Fibroblast of lung (primary cell): ENCODE measurements around the gene TPSD1.

Experiments used
- CTCF ChIP-seq, 2 donors: IDR thresholded peaks in 1 of 2; conservative IDR thresholded peaks in 1 of 2; 1 replicate in 1 of 2; 2 replicates in 1 of 2; pipeline ENCODE4 v1.5.1; 2011 to 2012; ENCODE audit warnings: low read length in 2 of 2, control low read depth in 1 of 2, inconsistent platforms in 1 of 2, low read depth in 1 of 2, mild to moderate bottlenecking in 1 of 2
- EZH2 ChIP-seq: IDR thresholded peaks from 2 replicates; pipeline ENCODE4 v1.5.1; 2012; ENCODE audit warnings: low read length, control low read depth, mild to moderate bottlenecking; ENCODE audit errors: missing control alignments

- TF ChIP-seq EZH2 (no peak), CTCF (conservative IDR thresholded peaks at IDR 0.05 in 1 of 2, IDR thresholded peaks at IDR 0.05 in 1 of 2; ENCODE audit: low read depth in 1 of 2, low read length in 2 of 2) (no peak)
Measured at GRCh38 chr16:1213231-1213630, 42.6 kb upstream of the TPSD1 start.
